Measurements from ENCODE around the gene CERS6. TPM values are rescaled to one million over a fixed set of nuclear protein-coding genes. Genes with fewer than 3 reads are reported as not detected.

CERS6 gene
- total and polyA plus RNA-seq, 2 of the 8 experiments (the other 6 are each of a cell fraction or from before 2014, with no cell fraction given) = 6.8 to 28.2 TPM

DNA sequence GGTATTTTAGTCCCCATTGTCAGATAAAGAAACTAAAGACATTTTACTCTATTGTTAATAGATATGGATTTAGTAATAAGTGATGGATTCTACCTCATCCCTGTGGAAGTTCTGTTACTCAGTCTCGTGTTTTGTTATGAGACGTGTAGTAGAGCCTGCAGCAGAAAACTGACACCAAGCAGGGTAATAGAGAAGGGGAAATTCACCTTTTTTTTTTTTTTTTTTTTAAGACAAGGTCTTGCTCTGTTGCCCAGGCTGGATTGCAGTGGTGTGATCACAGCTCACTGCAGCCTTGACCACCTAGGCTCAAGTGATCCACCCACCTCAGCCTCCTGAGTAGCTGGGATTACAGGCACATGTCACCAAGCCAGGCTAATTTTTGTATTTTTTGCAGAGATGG lies 164.5 kb downstream of the CERS6 start (continued):
- no peak for TF ChIP-seq RXRA (IDR thresholded peaks at IDR 0.05; ENCODE audit: insufficient read depth, low read depth, low read length)
- TF ChIP-seq, protein P1, sequence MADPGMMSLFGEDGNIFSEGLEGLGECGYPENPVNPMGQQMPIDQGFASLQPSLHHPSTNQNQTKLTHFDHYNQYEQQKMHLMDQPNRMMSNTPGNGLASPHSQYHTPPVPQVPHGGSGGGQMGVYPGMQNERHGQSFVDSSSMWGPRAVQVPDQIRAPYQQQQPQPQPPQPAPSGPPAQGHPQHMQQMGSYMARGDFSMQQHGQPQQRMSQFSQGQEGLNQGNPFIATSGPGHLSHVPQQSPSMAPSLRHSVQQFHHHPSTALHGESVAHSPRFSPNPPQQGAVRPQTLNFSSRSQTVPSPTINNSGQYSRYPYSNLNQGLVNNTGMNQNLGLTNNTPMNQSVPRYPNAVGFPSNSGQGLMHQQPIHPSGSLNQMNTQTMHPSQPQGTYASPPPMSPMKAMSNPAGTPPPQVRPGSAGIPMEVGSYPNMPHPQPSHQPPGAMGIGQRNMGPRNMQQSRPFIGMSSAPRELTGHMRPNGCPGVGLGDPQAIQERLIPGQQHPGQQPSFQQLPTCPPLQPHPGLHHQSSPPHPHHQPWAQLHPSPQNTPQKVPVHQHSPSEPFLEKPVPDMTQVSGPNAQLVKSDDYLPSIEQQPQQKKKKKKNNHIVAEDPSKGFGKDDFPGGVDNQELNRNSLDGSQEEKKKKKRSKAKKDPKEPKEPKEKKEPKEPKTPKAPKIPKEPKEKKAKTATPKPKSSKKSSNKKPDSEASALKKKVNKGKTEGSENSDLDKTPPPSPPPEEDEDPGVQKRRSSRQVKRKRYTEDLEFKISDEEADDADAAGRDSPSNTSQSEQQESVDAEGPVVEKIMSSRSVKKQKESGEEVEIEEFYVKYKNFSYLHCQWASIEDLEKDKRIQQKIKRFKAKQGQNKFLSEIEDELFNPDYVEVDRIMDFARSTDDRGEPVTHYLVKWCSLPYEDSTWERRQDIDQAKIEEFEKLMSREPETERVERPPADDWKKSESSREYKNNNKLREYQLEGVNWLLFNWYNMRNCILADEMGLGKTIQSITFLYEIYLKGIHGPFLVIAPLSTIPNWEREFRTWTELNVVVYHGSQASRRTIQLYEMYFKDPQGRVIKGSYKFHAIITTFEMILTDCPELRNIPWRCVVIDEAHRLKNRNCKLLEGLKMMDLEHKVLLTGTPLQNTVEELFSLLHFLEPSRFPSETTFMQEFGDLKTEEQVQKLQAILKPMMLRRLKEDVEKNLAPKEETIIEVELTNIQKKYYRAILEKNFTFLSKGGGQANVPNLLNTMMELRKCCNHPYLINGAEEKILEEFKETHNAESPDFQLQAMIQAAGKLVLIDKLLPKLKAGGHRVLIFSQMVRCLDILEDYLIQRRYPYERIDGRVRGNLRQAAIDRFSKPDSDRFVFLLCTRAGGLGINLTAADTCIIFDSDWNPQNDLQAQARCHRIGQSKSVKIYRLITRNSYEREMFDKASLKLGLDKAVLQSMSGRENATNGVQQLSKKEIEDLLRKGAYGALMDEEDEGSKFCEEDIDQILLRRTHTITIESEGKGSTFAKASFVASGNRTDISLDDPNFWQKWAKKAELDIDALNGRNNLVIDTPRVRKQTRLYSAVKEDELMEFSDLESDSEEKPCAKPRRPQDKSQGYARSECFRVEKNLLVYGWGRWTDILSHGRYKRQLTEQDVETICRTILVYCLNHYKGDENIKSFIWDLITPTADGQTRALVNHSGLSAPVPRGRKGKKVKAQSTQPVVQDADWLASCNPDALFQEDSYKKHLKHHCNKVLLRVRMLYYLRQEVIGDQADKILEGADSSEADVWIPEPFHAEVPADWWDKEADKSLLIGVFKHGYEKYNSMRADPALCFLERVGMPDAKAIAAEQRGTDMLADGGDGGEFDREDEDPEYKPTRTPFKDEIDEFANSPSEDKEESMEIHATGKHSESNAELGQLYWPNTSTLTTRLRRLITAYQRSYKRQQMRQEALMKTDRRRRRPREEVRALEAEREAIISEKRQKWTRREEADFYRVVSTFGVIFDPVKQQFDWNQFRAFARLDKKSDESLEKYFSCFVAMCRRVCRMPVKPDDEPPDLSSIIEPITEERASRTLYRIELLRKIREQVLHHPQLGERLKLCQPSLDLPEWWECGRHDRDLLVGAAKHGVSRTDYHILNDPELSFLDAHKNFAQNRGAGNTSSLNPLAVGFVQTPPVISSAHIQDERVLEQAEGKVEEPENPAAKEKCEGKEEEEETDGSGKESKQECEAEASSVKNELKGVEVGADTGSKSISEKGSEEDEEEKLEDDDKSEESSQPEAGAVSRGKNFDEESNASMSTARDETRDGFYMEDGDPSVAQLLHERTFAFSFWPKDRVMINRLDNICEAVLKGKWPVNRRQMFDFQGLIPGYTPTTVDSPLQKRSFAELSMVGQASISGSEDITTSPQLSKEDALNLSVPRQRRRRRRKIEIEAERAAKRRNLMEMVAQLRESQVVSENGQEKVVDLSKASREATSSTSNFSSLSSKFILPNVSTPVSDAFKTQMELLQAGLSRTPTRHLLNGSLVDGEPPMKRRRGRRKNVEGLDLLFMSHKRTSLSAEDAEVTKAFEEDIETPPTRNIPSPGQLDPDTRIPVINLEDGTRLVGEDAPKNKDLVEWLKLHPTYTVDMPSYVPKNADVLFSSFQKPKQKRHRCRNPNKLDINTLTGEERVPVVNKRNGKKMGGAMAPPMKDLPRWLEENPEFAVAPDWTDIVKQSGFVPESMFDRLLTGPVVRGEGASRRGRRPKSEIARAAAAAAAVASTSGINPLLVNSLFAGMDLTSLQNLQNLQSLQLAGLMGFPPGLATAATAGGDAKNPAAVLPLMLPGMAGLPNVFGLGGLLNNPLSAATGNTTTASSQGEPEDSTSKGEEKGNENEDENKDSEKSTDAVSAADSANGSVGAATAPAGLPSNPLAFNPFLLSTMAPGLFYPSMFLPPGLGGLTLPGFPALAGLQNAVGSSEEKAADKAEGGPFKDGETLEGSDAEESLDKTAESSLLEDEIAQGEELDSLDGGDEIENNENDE (IDR thresholded peaks at IDR 0.05; ENCODE audit: insufficient replicate concordance, low read length) = no peak
- TF ChIP-seq JUN (IDR thresholded peaks at IDR 0.05; ENCODE audit: low read depth, low read length) = no peak
- TF ChIP-seq SRF (IDR thresholded peaks at IDR 0.05; ENCODE audit: low read depth, low read length) = no peak
